ENCODE results near the gene MAD1L1.
A peak's percentile ranks its signal among the peaks of the same experiment; 100 is the strongest.

The MAD1L1 gene

GRCh38 chr7:1940402-1940786 lies 292.4 kb downstream of the MAD1L1 start:
- H3K9me3 ChIP-seq (ENCODE audit: control insufficient read depth, insufficient read depth, low read depth, low read length), result no peaks in the 10 kb centered on the region
- ChIA-PET CTCF (no interaction called here), POLR2A (no interaction called here)
- H3K36me3 ChIP-seq (ENCODE audit: control insufficient read depth in 2 of 2, insufficient read depth in 1 of 2, low read length in 2 of 2), result no peaks in the 10 kb centered on the region
- H3K27ac ChIP-seq (ENCODE audit: extremely low read depth, low read depth, low read length), result no peak overlapping the region
- H3K4me3 ChIP-seq (ENCODE audit: low read depth, low read length), result no peak overlapping the region
- H3K4me1 ChIP-seq (ENCODE audit: control insufficient read depth, insufficient read depth, low read length), result no peaks in the 10 kb centered on the region
- TF ChIP-seq ZNF221 (tag by site-specific recombination; IDR thresholded peaks at IDR 0.05; ENCODE audit: borderline replicate concordance) (no peak), ZFHX2 (tag by site-specific recombination; conservative IDR thresholded peaks at IDR 0.05) (peak; percentile 94), FEZF1 (tag by site-specific recombination; IDR thresholded peaks at IDR 0.05) (no peak), ZNF501 (tag by site-specific recombination; IDR thresholded peaks at IDR 0.05) (no peak), AEBP2 (tag by site-specific recombination; IDR thresholded peaks at IDR 0.05; ENCODE audit: borderline replicate concordance) (no peak), ZBTB48 (tag by site-specific recombination; IDR thresholded peaks at IDR 0.05) (no peak), EGR2 (tag by site-specific recombination; IDR thresholded peaks at IDR 0.05; ENCODE audit: low read depth) (peak; percentile 81), ZNF670 (tag by site-specific recombination; IDR thresholded peaks at IDR 0.05; ENCODE audit: low read depth) (no peak), ZNF280D (tag by site-specific recombination; IDR thresholded peaks at IDR 0.05) (no peak)

DNA sequence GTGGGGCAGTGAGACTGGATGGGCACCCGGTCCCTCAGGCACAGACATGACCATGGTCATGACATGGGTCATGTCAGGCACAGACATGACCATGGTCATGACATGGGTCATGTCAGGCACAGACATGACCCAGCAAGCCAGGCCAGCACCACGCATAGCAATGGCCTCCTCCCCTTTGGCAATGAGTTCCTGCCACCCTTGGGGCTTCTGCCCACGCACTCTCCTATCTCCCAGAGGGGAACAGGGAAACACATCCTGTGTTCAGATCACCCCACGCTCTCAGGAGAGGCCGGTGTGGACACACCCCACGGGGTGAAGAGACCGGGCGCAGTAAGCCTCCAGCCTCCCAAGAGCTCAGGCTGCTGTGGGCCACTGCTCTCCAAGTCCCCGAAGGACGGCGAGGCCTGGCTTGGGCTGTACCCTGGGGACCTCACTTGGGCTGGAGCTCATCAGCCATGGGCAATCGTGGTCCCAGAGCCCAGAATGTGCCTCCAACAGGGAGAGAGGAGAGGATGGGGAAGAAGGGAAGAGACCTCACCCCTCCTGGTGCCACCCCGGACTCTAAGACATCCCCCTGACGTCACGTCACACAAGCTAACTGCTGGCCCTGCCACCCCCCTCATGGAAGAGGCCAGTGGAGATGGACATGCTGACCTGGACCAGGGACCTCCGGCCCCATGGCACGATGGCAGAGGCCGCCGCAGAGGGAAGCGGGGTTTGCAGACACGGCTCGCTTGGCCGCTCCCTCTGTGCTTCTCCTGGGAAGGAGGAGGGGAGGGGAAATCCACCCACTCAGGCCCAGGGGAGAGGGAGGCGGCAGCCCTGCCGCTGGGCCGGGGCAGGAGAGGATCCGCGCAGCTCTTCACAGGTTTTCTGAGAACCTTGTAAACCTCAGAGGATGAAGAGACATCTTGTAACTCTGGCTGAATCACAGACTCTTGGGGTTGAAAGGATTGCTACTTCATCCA lies 293.0 kb downstream of the MAD1L1 start:
- H3K4me3 ChIP-seq (ENCODE audit: low read depth, low read length), result no peak overlapping the region
- no peak for TF ChIP-seq ZNF324 (tag by site-specific recombination; IDR thresholded peaks at IDR 0.05)
- no peak for TF ChIP-seq KLF16 (tag by site-specific recombination; IDR thresholded peaks at IDR 0.05)
- TF ChIP-seq ZNF664 (tag by site-specific recombination; IDR thresholded peaks at IDR 0.05), result no peak
- CTCF ChIA-PET, result no interaction called here
- no peaks in the 10 kb centered on the region for H3K4me1 ChIP-seq (ENCODE audit: control insufficient read depth, insufficient read depth, low read length)
- no peaks in the 10 kb centered on the region for H3K9me3 ChIP-seq (ENCODE audit: control insufficient read depth, insufficient read depth, low read depth, low read length)
- POLR2A ChIA-PET, result no interaction called here
- no peaks in the 10 kb centered on the region for H3K36me3 ChIP-seq (ENCODE audit: control insufficient read depth in 2 of 2, insufficient read depth in 1 of 2, low read length in 2 of 2)
- H3K27ac ChIP-seq (ENCODE audit: extremely low read depth, low read depth, low read length), result no peak overlapping the region

- Histone ChIP-seq H3K27ac (ENCODE audit: extremely low read depth, low read depth, low read length) (no peak overlapping the region), H3K36me3 (ENCODE audit: control insufficient read depth in 2 of 2, insufficient read depth in 1 of 2, low read length in 2 of 2) (no peaks in the 10 kb centered on the region), H3K9me3 (ENCODE audit: control insufficient read depth, insufficient read depth, low read depth, low read length) (no peaks in the 10 kb centered on the region), H3K4me1 (ENCODE audit: control insufficient read depth, insufficient read depth, low read length) (no peaks in the 10 kb centered on the region), H3K4me3 (ENCODE audit: low read depth, low read length) (no peak overlapping the region)
- CTCF ChIA-PET, result no interaction called here
- POLR2A ChIA-PET, result no interaction called here
- no peak for TF ChIP-seq ZNF24 (tag by site-specific recombination; IDR thresholded peaks at IDR 0.05)
- TF ChIP-seq, protein P1, sequence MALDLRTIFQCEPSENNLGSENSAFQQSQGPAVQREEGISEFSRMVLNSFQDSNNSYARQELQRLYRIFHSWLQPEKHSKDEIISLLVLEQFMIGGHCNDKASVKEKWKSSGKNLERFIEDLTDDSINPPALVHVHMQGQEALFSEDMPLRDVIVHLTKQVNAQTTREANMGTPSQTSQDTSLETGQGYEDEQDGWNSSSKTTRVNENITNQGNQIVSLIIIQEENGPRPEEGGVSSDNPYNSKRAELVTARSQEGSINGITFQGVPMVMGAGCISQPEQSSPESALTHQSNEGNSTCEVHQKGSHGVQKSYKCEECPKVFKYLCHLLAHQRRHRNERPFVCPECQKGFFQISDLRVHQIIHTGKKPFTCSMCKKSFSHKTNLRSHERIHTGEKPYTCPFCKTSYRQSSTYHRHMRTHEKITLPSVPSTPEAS (tag by site-specific recombination; IDR thresholded peaks at IDR 0.05), result peak; percentile 70
- TF ChIP-seq RBAK (tag by site-specific recombination; IDR thresholded peaks at IDR 0.05), result no peak
These were observed 293.8 kb downstream of the MAD1L1 start for GRCh38 chr7:1938788-1939433.

Measured in HEK293 (cell line).